Measurements from ENCODE around the gene SLC66A2.

SLC66A2 gene

GRCh38 chr18:79949697-79950487, 1.6 kb downstream of the SLC66A2 start:
- DNase-seq: no peak

GRCh38 chr18:79948719-79949411, 2.6 kb downstream of the SLC66A2 start:
- no peak for DNase-seq

- no peak for DNase-seq
These were observed 3.4 kb downstream of the SLC66A2 start for GRCh38 chr18:79947881-79948610.

GRCh38 chr18:79947054-79947755, 4.2 kb downstream of the SLC66A2 start:
- DNase-seq: no peak

- no peak for DNase-seq
These were observed 6.1 kb downstream of the SLC66A2 start for GRCh38 chr18:79945118-79946042.

- no peak for DNase-seq
These were observed 6.7 kb downstream of the SLC66A2 start for GRCh38 chr18:79944746-79945117.

- peak in 1 of 2 donors; percentile 20 for DNase-seq
These were observed 7.2 kb downstream of the SLC66A2 start for GRCh38 chr18:79944126-79944731.

- DNase-seq: no peak
These were observed 7.8 kb downstream of the SLC66A2 start for GRCh38 chr18:79943608-79944125.

- no peak for DNase-seq
These were observed 8.5 kb downstream of the SLC66A2 start for GRCh38 chr18:79942786-79943607.

- no peak for DNase-seq
These were observed 9.2 kb downstream of the SLC66A2 start for GRCh38 chr18:79942211-79942610.

- no peak for DNase-seq
These were observed 9.9 kb downstream of the SLC66A2 start for GRCh38 chr18:79941473-79942119.

GRCh38 chr18:79940814-79941472, 10.5 kb downstream of the SLC66A2 start:
- DNase-seq: no peak

- DNase-seq: no peak
These were observed 11.2 kb downstream of the SLC66A2 start for GRCh38 chr18:79940126-79940813.

- no peak for DNase-seq
These were observed 12.4 kb downstream of the SLC66A2 start for GRCh38 chr18:79939096-79939495.

GRCh38 chr18:79938196-79938595, 13.3 kb downstream of the SLC66A2 start:
- DNase-seq: no peak

GRCh38 chr18:79937103-79937860, 14.2 kb downstream of the SLC66A2 start:
- DNase-seq: no peak

- no peak for DNase-seq
These were observed 14.8 kb downstream of the SLC66A2 start for GRCh38 chr18:79936641-79937040.

GRCh38 chr18:79935925-79936324, 15.5 kb downstream of the SLC66A2 start:
- no peak for DNase-seq
